Skeletal muscle cell (primary cell): Measurements from ENCODE around the gene TMEM42.

Experiments used
- DNase-seq: peaks from one replicate; pipeline ENCODE4 v3.0.0-alpha.2; 2010; ENCODE audit warnings: low read depth
- H3K4me3 ChIP-seq: 2 replicates; pipeline ENCODE4 v1.5.1; 2011; ENCODE audit warnings: low read depth, mild to moderate bottlenecking, control low read depth, low read length, moderate library complexity

The TMEM42 gene

GRCh38 chr3:44867421-44868111 lies 5.9 kb downstream of the TMEM42 start:
- H3K4me3 ChIP-seq, result no peak overlapping the region
- DNase-seq, result no peak

- H3K4me3 ChIP-seq, result no peak overlapping the region
Observed at GRCh38 chr3:44870375-44871061, 8.8 kb downstream of the TMEM42 start.

GRCh38 chr3:44874308-44874707 lies 12.6 kb downstream of the TMEM42 start, which contains the start of gene TGM4:
TSS of gene TGM4 (plus strand) at chr3:44874608. CDS start at chr3:44874679, 71 bp downstream.
- DNase-seq, result no peak
- H3K4me3 ChIP-seq, result no peak within 1 kb of the TSS

More at GRCh38 chr3:44870375-44871061, 8.8 kb downstream of the TMEM42 start:
- DNase-seq, result no peak

GRCh38 chr3:44875596-44875995 lies 13.9 kb downstream of the TMEM42 start:
- H3K4me3 ChIP-seq, result no peak overlapping the region

GRCh38 chr3:44877333-44877732 lies 15.6 kb downstream of the TMEM42 start:
- no peak overlapping the region for H3K4me3 ChIP-seq
- no peak for DNase-seq

More at GRCh38 chr3:44875596-44875995, 13.9 kb downstream of the TMEM42 start:
- DNase-seq, result no peak

- no peak for DNase-seq
Observed at GRCh38 chr3:44880284-44880683, 18.6 kb downstream of the TMEM42 start.

GRCh38 chr3:44883213-44883955 lies 21.7 kb downstream of the TMEM42 start:
- no peak overlapping the region for H3K4me3 ChIP-seq
- no peak for DNase-seq

More at GRCh38 chr3:44880284-44880683, 18.6 kb downstream of the TMEM42 start:
- H3K4me3 ChIP-seq, result no peak overlapping the region

- DNase-seq, result peak; percentile 98
- H3K4me3 ChIP-seq, result no peak overlapping the region
Observed at GRCh38 chr3:44883999-44884431, 22.3 kb downstream of the TMEM42 start.

- peak; percentile 92 for DNase-seq
- H3K4me3 ChIP-seq, result no peak overlapping the region
Observed at GRCh38 chr3:44885618-44886017, 23.9 kb downstream of the TMEM42 start.

- no peak overlapping the region for H3K4me3 ChIP-seq
- no peak for DNase-seq
Observed at GRCh38 chr3:44886561-44886960, 24.8 kb downstream of the TMEM42 start.

GRCh38 chr3:44887101-44887500 lies 25.4 kb downstream of the TMEM42 start:
- no peak for DNase-seq
- no peak overlapping the region for H3K4me3 ChIP-seq

- DNase-seq, result no peak
- H3K4me3 ChIP-seq, result no peak overlapping the region
Observed at GRCh38 chr3:44890258-44890657, 28.5 kb downstream of the TMEM42 start.

- no peak overlapping the region for H3K4me3 ChIP-seq
- DNase-seq, result no peak
Observed at GRCh38 chr3:44890852-44891251, 29.1 kb downstream of the TMEM42 start.

- H3K4me3 ChIP-seq, result no peak overlapping the region
- peak; percentile 46 for DNase-seq
Observed at GRCh38 chr3:44892689-44893088, 31.0 kb downstream of the TMEM42 start.

- no peak overlapping the region for H3K4me3 ChIP-seq
Observed at GRCh38 chr3:44893097-44893496, 31.4 kb downstream of the TMEM42 start.

GRCh38 chr3:44894485-44894884 lies 32.8 kb downstream of the TMEM42 start:
- no peak overlapping the region for H3K4me3 ChIP-seq
- no peak for DNase-seq

More at GRCh38 chr3:44893097-44893496, 31.4 kb downstream of the TMEM42 start:
- peak; percentile 62 for DNase-seq

GRCh38 chr3:44896440-44896839 lies 34.7 kb downstream of the TMEM42 start:
- DNase-seq, result no peak
- H3K4me3 ChIP-seq, result no peak overlapping the region

GRCh38 chr3:44899683-44900367 lies 38.1 kb downstream of the TMEM42 start:
- no peak overlapping the region for H3K4me3 ChIP-seq
- no peak for DNase-seq

GRCh38 chr3:44902628-44903027 lies 40.9 kb downstream of the TMEM42 start:
- no peak for DNase-seq
- H3K4me3 ChIP-seq, result no peak overlapping the region
